ENCODE measurements around the gene CHMP6. TPM values are rescaled to one million over a fixed set of nuclear protein-coding genes. Genes with fewer than 3 reads are reported as not detected.
A peak's percentile ranks its signal among the peaks of the same experiment; 100 is the strongest.

The CHMP6 gene
- total and polyA plus RNA-seq, 7 experiments from 2014 or later = 26.4 to 55.4 (median 46.2) TPM

GRCh38 chr17:80962356-80963329, 29.0 kb upstream of the CHMP6 start:
- no peaks in the 10 kb centered on the region for H3K27me3 ChIP-seq (ENCODE audit: control insufficient read depth in 2 of 2, insufficient read depth in 2 of 2, low read length in 2 of 2)
- Mint-ChIP-seq H3K27ac (peak overlapping the region in 1 of 9 donors; percentile 9), H3K4me3 (no peak overlapping the region), H3K36me3 (peaks cover 0 to 21% (median 4%) of the 10 kb centered on the region in 5 donors), H3K4me1 (no peaks in the 10 kb centered on the region), H3K9me3 (no peaks in the 10 kb centered on the region), H3K27me3 (no peaks in the 10 kb centered on the region)
- DNase-seq (no peak), ATAC-seq (no peak)
- intact Hi-C loops (cut with micrococcal nuclease) = no loop called here
- no peaks in the 10 kb centered on the region for H3K9me3 ChIP-seq (ENCODE audit: control insufficient read depth in 2 of 3, low read length in 3 of 3)
- POLR2A ChIA-PET = no interaction called here
- no peak overlapping the region for H3K4me3 ChIP-seq (ENCODE audit: low read length)
- CTCF ChIA-PET = no interaction called here
- H3K36me3 ChIP-seq (ENCODE audit: control insufficient read depth in 2 of 3, insufficient read depth in 3 of 3, low read length in 3 of 3) = peaks cover 0 to 59% (median 0%) of the 10 kb centered on the region in 3 experiments
- H3K27ac ChIP-seq (ENCODE audit: low read depth, low read length) = no peak overlapping the region
- no peaks in the 10 kb centered on the region for H3K4me1 ChIP-seq (ENCODE audit: control insufficient read depth in 2 of 2, insufficient read depth in 2 of 2, low read length in 2 of 2)

GRCh38 chr17:80963812-80964543, 27.7 kb upstream of the CHMP6 start:
- H3K4me3 Mint-ChIP-seq = no peak overlapping the region
- H3K27me3 ChIP-seq (ENCODE audit: control insufficient read depth in 2 of 2, insufficient read depth in 2 of 2, low read length in 2 of 2) = no peaks in the 10 kb centered on the region
- no peak overlapping the region for H3K4me3 ChIP-seq (ENCODE audit: low read length)
- ATAC-seq (no peak), DNase-seq (no peak)
- H3K27ac Mint-ChIP-seq = no peak overlapping the region
- ChIA-PET CTCF (no interaction called here), POLR2A (no interaction called here)
- intact Hi-C loops (cut with micrococcal nuclease) = no loop called here
- no peaks in the 10 kb centered on the region for H3K4me1 ChIP-seq (ENCODE audit: control insufficient read depth in 2 of 2, insufficient read depth in 2 of 2, low read length in 2 of 2)
- peaks cover 0 to 21% (median 4%) of the 10 kb centered on the region in 5 donors for H3K36me3 Mint-ChIP-seq
- H3K9me3 Mint-ChIP-seq = no peaks in the 10 kb centered on the region
- no peaks in the 10 kb centered on the region for H3K27me3 Mint-ChIP-seq
- H3K36me3 ChIP-seq (ENCODE audit: control insufficient read depth in 2 of 3, insufficient read depth in 3 of 3, low read length in 3 of 3) = peaks cover 0 to 56% (median 0%) of the 10 kb centered on the region in 3 experiments
- no peaks in the 10 kb centered on the region for H3K9me3 ChIP-seq (ENCODE audit: control insufficient read depth in 2 of 3, low read length in 3 of 3)
- H3K27ac ChIP-seq (ENCODE audit: low read depth, low read length) = no peak overlapping the region
- no peaks in the 10 kb centered on the region for H3K4me1 Mint-ChIP-seq

- H3K36me3 ChIP-seq (ENCODE audit: control insufficient read depth in 2 of 3, insufficient read depth in 3 of 3, low read length in 3 of 3) = peaks cover 0 to 50% (median 0%) of the 10 kb centered on the region in 3 experiments
- H3K27me3 ChIP-seq (ENCODE audit: control insufficient read depth in 2 of 2, insufficient read depth in 2 of 2, low read length in 2 of 2) = no peaks in the 10 kb centered on the region
- no peaks in the 10 kb centered on the region for H3K27me3 Mint-ChIP-seq
- H3K4me3 Mint-ChIP-seq = no peak overlapping the region
- H3K9me3 ChIP-seq (ENCODE audit: control insufficient read depth in 2 of 3, low read length in 3 of 3) = no peaks in the 10 kb centered on the region
- H3K27ac Mint-ChIP-seq = no peak overlapping the region
- no peaks in the 10 kb centered on the region for H3K9me3 Mint-ChIP-seq
- intact Hi-C loops (cut with micrococcal nuclease) = no loop called here
- peaks cover 0 to 4% (median 1%) of the 10 kb centered on the region in 7 donors for H3K4me1 Mint-ChIP-seq
- ATAC-seq (no peak), DNase-seq (no peak)
- H3K4me1 ChIP-seq (ENCODE audit: control insufficient read depth in 2 of 2, insufficient read depth in 2 of 2, low read length in 2 of 2) = peaks cover 0 to 3% of the 10 kb centered on the region in 2 donors
- CTCF ChIA-PET = no interaction called here
- H3K27ac ChIP-seq (ENCODE audit: low read depth, low read length) = no peak overlapping the region
- POLR2A ChIA-PET = no interaction called here
- no peak overlapping the region for H3K4me3 ChIP-seq (ENCODE audit: low read length)
- peaks cover 0 to 21% (median 4%) of the 10 kb centered on the region in 5 donors for H3K36me3 Mint-ChIP-seq
These were observed 27.1 kb upstream of the CHMP6 start for GRCh38 chr17:80964544-80964856.

- intact Hi-C loops (cut with micrococcal nuclease) = no loop called here
- no peak overlapping the region for H3K4me3 ChIP-seq (ENCODE audit: low read length)
- Mint-ChIP-seq H3K27me3 (no peaks in the 10 kb centered on the region), H3K4me1 (peaks cover 0 to 6% (median 2%) of the 10 kb centered on the region in 7 donors), H3K36me3 (peaks cover 0 to 21% (median 4%) of the 10 kb centered on the region in 5 donors), H3K27ac (peak overlapping the region in 2 of 9 donors; percentile 42 to 48), H3K9me3 (no peaks in the 10 kb centered on the region), H3K4me3 (no peak overlapping the region)
- peak; percentile 4 for ATAC-seq
- H3K9me3 ChIP-seq (ENCODE audit: control insufficient read depth in 2 of 3, low read length in 3 of 3) = no peaks in the 10 kb centered on the region
- H3K4me1 ChIP-seq (ENCODE audit: control insufficient read depth in 2 of 2, insufficient read depth in 2 of 2, low read length in 2 of 2) = peaks cover 0 to 8% of the 10 kb centered on the region in 2 donors
- peaks cover 0 to 45% (median 0%) of the 10 kb centered on the region in 3 experiments for H3K36me3 ChIP-seq (ENCODE audit: control insufficient read depth in 2 of 3, insufficient read depth in 3 of 3, low read length in 3 of 3)
- POLR2A ChIA-PET = no interaction called here
- H3K27me3 ChIP-seq (ENCODE audit: control insufficient read depth in 2 of 2, insufficient read depth in 2 of 2, low read length in 2 of 2) = no peaks in the 10 kb centered on the region
- DNase-seq = no peak
- CTCF ChIA-PET = interaction anchor here (0.5 kb wide), 1 partner anchor 18 kb away, joined by 3 read pairs; no protein-coding TSS in a partner anchor
- H3K27ac ChIP-seq (ENCODE audit: low read depth, low read length) = no peak overlapping the region
These were observed 26.6 kb upstream of the CHMP6 start for GRCh38 chr17:80964859-80965580.

DNA sequence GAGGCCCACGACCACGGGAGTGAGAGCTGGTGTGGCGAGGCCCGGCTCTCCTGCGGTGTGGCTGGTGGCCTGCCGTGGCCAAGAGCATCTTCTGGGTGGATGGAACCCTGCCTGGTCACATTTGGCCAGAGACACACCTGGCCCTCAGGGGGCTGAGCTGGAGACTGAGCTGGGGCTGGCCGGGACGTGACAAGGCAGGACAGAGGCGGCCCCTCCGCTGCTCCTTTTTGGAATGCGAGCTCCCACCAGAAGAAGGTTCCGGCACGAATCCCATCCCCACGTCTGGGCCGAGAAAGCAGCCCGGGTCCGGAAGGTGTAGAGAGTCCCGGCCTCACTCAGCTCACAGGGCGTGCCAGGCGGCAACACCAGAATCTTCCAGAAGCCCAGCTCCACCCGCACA, 26.0 kb upstream of the CHMP6 start:
- POLR2A ChIA-PET = no interaction called here
- Histone ChIP-seq H3K27ac (ENCODE audit: low read depth, low read length) (no peak overlapping the region), H3K27me3 (ENCODE audit: control insufficient read depth in 2 of 2, insufficient read depth in 2 of 2, low read length in 2 of 2) (no peaks in the 10 kb centered on the region), H3K9me3 (ENCODE audit: control insufficient read depth in 2 of 3, low read length in 3 of 3) (no peaks in the 10 kb centered on the region), H3K4me1 (ENCODE audit: control insufficient read depth in 2 of 2, insufficient read depth in 2 of 2, low read length in 2 of 2) (peaks cover 0 to 13% of the 10 kb centered on the region in 2 donors), H3K36me3 (ENCODE audit: control insufficient read depth in 2 of 3, insufficient read depth in 3 of 3, low read length in 3 of 3) (peaks cover 0 to 39% (median 0%) of the 10 kb centered on the region in 3 experiments), H3K4me3 (ENCODE audit: low read length) (no peak overlapping the region)
- ATAC-seq (no peak), DNase-seq (no peak)
- Mint-ChIP-seq H3K27ac (peak overlapping the region in 2 of 9 donors; percentile 42 to 48), H3K4me1 (peaks cover 4 to 12% (median 6%) of the 10 kb centered on the region in 7 donors), H3K27me3 (no peaks in the 10 kb centered on the region), H3K4me3 (no peak overlapping the region), H3K9me3 (no peaks in the 10 kb centered on the region), H3K36me3 (peaks cover 0 to 19% (median 4%) of the 10 kb centered on the region in 5 donors)
- intact Hi-C loops (cut with micrococcal nuclease) = no loop called here
- CTCF ChIA-PET = interaction anchor here (0.6 kb wide), 1 partner anchor 603 kb away, joined by 3 read pairs; no protein-coding TSS in a partner anchor

GRCh38 chr17:80967404-80967872, 24.2 kb upstream of the CHMP6 start:
- H3K27ac ChIP-seq (ENCODE audit: low read depth, low read length) = no peak overlapping the region
- no peak overlapping the region for H3K4me3 Mint-ChIP-seq
- no peak overlapping the region for H3K4me3 ChIP-seq (ENCODE audit: low read length)
- POLR2A ChIA-PET = interaction anchor here (0.8 kb wide), 1 partner anchor 183 kb away, joined by 3 read pairs; no protein-coding TSS in a partner anchor
- no peaks in the 10 kb centered on the region for H3K9me3 Mint-ChIP-seq
- H3K27ac Mint-ChIP-seq = no peak overlapping the region
- H3K4me1 Mint-ChIP-seq = peaks cover 5 to 14% (median 6%) of the 10 kb centered on the region in 7 donors
- H3K27me3 Mint-ChIP-seq = no peaks in the 10 kb centered on the region
- no peaks in the 10 kb centered on the region for H3K9me3 ChIP-seq (ENCODE audit: control insufficient read depth in 2 of 3, low read length in 3 of 3)
- H3K36me3 ChIP-seq (ENCODE audit: control insufficient read depth in 2 of 3, insufficient read depth in 3 of 3, low read length in 3 of 3) = peaks cover 0 to 21% (median 0%) of the 10 kb centered on the region in 3 experiments
- intact Hi-C loops (cut with micrococcal nuclease) = no loop called here
- peaks cover 0 to 20% of the 10 kb centered on the region in 2 donors for H3K4me1 ChIP-seq (ENCODE audit: control insufficient read depth in 2 of 2, insufficient read depth in 2 of 2, low read length in 2 of 2)
- CTCF ChIA-PET = no interaction called here
- ATAC-seq (no peak), DNase-seq (no peak)
- H3K27me3 ChIP-seq (ENCODE audit: control insufficient read depth in 2 of 2, insufficient read depth in 2 of 2, low read length in 2 of 2) = no peaks in the 10 kb centered on the region
- peaks cover 0 to 11% (median 4%) of the 10 kb centered on the region in 5 donors for H3K36me3 Mint-ChIP-seq

All from naive thymus-derived CD4-positive, alpha-beta T cell (primary cell).